Measurements from ENCODE around the gene EDIL3. TPM values are rescaled to one million over a fixed set of nuclear protein-coding genes. Genes with fewer than 3 reads are reported as not detected.

The EDIL3 gene, protein sequence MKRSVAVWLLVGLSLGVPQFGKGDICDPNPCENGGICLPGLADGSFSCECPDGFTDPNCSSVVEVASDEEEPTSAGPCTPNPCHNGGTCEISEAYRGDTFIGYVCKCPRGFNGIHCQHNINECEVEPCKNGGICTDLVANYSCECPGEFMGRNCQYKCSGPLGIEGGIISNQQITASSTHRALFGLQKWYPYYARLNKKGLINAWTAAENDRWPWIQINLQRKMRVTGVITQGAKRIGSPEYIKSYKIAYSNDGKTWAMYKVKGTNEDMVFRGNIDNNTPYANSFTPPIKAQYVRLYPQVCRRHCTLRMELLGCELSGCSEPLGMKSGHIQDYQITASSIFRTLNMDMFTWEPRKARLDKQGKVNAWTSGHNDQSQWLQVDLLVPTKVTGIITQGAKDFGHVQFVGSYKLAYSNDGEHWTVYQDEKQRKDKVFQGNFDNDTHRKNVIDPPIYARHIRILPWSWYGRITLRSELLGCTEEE
- 10 to 100 TPM; 15.1 to 60.0 (median 28.4) TPM for total RNA-seq

DNA sequence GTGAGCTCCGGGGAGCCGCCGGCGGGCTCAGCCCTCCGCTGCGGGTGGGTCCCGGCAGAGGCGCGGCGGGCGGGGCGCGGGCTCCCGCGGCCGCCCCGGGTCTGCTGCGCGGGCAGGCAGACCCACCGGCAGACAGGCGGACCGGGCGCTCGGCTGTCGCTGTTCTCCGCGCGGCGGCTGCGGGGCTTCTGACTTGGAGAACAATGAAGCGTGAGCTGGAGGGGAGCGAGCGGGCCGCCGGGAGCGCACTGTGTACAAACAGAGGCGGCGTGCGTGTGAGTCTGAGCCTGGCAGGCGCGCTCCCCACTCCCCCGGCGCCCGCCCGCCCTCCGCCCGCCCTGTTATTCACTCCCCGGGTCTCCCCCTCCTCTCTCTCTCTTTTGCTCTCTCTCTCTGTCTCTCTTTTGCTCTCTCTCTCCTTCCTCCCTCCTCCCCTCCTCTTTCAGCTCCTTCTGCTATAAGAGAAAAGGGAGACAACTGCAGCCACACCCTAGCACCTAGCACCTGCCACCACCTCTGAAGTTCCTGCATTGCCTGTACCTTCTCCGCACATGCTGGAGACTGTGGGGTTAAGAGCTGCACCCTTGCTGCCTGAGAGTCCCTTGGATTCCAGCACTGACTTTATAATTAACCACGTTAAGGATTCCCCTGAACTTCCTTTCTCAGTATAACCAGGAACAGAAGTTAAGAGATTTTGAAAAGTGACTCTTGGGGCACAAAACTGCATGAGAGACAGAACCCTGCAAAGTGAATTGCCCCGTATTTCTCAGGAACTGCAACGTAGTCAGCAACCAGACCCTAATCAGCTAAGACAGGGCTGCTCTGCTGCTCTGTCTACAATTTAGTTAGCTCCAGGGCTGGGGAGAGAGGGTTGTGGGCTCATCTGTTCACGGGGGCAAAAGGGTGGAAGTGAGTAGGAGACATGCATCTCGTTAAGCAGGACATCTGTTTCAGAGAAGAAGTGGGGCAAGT is at the start of gene EDIL3:
Gene EDIL3, minus strand, starts transcription at position 277 of the 972 bp plus-strand sequence. CDS start 506 bp downstream, outside the sequence.
- H3K4me3 ChIP-seq: peak within 1 kb of the TSS; percentile 56 to 72
- H3K4me1 ChIP-seq: no peaks in the 10 kb centered on the region
- H3K27me3 ChIP-seq: no peaks in the 10 kb centered on the region
- no peaks in the 10 kb centered on the region for H3K9me3 ChIP-seq
- peak within 1 kb of the TSS; percentile 74 to 82 for H3K27ac ChIP-seq
- intact Hi-C loops (cut with DNase I; ENCODE audit: low total_unique reads): no loop called here
- H3K36me3 ChIP-seq: no peaks in the 10 kb centered on the region
- peak; percentile 37 to 39 for DNase-seq
- TF ChIP-seq, protein P1, sequence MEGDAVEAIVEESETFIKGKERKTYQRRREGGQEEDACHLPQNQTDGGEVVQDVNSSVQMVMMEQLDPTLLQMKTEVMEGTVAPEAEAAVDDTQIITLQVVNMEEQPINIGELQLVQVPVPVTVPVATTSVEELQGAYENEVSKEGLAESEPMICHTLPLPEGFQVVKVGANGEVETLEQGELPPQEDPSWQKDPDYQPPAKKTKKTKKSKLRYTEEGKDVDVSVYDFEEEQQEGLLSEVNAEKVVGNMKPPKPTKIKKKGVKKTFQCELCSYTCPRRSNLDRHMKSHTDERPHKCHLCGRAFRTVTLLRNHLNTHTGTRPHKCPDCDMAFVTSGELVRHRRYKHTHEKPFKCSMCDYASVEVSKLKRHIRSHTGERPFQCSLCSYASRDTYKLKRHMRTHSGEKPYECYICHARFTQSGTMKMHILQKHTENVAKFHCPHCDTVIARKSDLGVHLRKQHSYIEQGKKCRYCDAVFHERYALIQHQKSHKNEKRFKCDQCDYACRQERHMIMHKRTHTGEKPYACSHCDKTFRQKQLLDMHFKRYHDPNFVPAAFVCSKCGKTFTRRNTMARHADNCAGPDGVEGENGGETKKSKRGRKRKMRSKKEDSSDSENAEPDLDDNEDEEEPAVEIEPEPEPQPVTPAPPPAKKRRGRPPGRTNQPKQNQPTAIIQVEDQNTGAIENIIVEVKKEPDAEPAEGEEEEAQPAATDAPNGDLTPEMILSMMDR (IDR thresholded peaks at IDR 0.05): no peak
- TF ChIP-seq POLR2A (IDR thresholded peaks at IDR 0.05): no peak

DNA sequence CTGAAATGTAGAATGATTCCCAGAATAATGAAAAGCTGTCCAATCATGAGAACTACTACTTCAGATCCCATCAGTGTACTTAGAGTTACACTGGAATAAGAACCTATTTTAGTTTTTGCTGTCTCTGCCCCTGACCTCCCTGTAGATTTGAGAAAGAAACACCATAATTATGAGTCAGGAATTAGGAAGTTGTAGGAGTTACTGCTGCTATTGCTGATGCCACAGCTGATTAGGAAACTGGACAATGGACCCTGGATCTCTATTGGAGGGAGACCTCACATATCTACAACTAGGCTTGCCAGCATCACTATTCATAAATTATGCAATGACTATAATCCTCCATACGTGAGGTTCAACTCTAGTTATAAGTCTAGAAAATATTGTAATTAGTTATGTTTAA is 48.8 kb upstream of the EDIL3 start:
- Histone ChIP-seq H3K9me3 (no peaks in the 10 kb centered on the region), H3K4me3 (no peak overlapping the region), H3K27me3 (no peaks in the 10 kb centered on the region), H3K36me3 (no peaks in the 10 kb centered on the region), H3K4me1 (no peaks in the 10 kb centered on the region), H3K27ac (no peak overlapping the region)
- TF ChIP-seq, protein P1 (IDR thresholded peaks at IDR 0.05): no peak
- no peak for TF ChIP-seq POLR2A (IDR thresholded peaks at IDR 0.05)
- no peak for DNase-seq
- intact Hi-C loops (cut with DNase I; ENCODE audit: low total_unique reads): no loop called here

DNA sequence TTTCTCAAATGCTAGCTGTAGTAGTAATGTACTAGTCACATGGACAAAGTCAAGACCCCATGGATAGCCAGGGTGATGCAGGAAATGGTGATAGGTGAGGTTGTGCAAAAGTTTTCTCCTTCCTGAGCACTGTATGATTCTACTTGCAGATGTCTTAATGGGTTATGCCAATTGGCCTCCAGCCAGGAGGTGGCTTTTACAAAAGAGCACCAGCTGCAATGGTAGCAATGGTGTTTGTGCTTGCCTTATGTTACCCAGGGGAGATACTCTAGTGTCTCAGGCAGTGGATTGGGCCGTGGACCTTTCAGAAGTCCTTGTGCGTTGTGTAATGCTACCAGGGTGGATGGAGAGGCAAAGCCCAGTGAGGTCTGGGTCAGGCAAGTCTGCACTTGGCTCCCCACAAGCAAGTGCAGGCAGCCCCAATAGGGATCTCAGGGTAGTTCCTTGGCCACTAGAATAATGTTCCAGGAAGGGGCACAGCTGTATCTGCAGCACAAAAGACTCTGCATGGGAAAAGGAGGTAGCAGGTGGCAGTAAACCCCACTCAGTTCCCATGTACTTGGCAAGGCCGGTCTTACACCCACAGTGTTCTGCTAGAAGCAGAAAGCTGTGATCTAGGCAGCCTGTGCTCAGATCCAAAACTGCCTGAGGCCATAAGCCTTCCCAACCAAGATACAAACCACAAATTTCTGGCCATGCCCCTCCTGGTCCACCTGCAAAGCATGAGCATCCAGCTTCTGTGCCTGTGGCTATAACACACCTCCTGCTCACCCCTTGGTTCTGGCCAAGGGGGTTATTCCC is 46.4 kb upstream of the EDIL3 start:
- intact Hi-C loops (cut with DNase I; ENCODE audit: low total_unique reads): no loop called here
- Histone ChIP-seq H3K4me1 (no peaks in the 10 kb centered on the region), H3K27me3 (no peaks in the 10 kb centered on the region), H3K4me3 (no peak overlapping the region), H3K9me3 (no peaks in the 10 kb centered on the region), H3K27ac (no peak overlapping the region), H3K36me3 (no peaks in the 10 kb centered on the region)
- TF ChIP-seq, protein P1 (IDR thresholded peaks at IDR 0.05): no peak
- TF ChIP-seq POLR2A (IDR thresholded peaks at IDR 0.05): no peak
- DNase-seq: no peak

DNA sequence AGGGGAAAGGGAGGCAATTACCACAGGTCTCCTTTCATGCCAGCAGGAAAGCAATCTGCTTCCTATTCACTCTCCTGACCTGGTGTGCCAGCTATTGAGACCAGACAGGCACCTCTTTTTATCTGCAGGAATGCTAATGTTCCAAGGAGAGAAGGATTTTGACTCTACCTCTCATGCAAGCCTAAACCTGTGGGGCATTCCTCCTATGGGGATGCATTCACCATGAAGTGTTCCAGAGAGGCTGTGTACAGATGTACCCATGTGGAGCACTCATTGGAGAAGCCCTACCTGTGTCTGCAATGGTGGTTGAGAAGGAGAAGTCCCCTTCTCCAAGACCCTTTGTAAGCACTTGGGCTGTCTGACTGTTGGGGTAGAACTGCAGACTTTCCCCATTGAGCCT is 45.4 kb upstream of the EDIL3 start:
- Histone ChIP-seq H3K4me3 (no peak overlapping the region), H3K9me3 (no peaks in the 10 kb centered on the region), H3K36me3 (no peaks in the 10 kb centered on the region), H3K27me3 (no peaks in the 10 kb centered on the region), H3K4me1 (no peaks in the 10 kb centered on the region), H3K27ac (no peak overlapping the region)
- TF ChIP-seq POLR2A (IDR thresholded peaks at IDR 0.05): no peak
- TF ChIP-seq, protein P1 (IDR thresholded peaks at IDR 0.05): no peak
- intact Hi-C loops (cut with DNase I; ENCODE audit: low total_unique reads): no loop called here
- no peak for DNase-seq
